Measurements from ENCODE around the gene FYB2.
A peak's percentile ranks its signal among the peaks of the same experiment; 100 is the strongest.

Gene FYB2

GRCh38 chr1:56798053-56798471, 21.1 kb downstream of the FYB2 start:
- Histone ChIP-seq H4K12ac (ENCODE audit: low read depth, low read length) (no peak overlapping the region), H3K27me3 (ENCODE audit: insufficient read depth, low read length) (no peaks in the 10 kb centered on the region), H3K27ac (ENCODE audit: low read depth, low read length) (no peak overlapping the region), H3K14ac (ENCODE audit: low read length) (no peak overlapping the region), H4K8ac (ENCODE audit: low read depth, low read length) (no peak overlapping the region), H4K91ac (ENCODE audit: low read depth, low read length) (no peak overlapping the region), H3K18ac (ENCODE audit: low read length) (no peak overlapping the region), H3K9ac (ENCODE audit: low read length) (no peak overlapping the region), H3K4me3 (ENCODE audit: low read depth, low read length) (no peak overlapping the region), H3K79me1 (ENCODE audit: low read length) (no peaks in the 10 kb centered on the region), H3K4me2 (ENCODE audit: low read length) (no peak overlapping the region), H3K4me1 (ENCODE audit: control insufficient read depth in 1 of 2, insufficient read depth in 2 of 2, low read length in 2 of 2) (no peaks in the 10 kb centered on the region), H3K36me3 (ENCODE audit: control insufficient read depth in 1 of 2, insufficient read depth in 2 of 2, low read length in 2 of 2) (no peaks in the 10 kb centered on the region), H3K23ac (ENCODE audit: low read length) (no peak overlapping the region), H2BK12ac (ENCODE audit: low read length) (no peak overlapping the region), H2BK5ac (ENCODE audit: low read depth, low read length, poor library complexity) (no peak overlapping the region), H2BK120ac (ENCODE audit: insufficient read depth, low read length, poor library complexity) (no peak overlapping the region), H3K9me3 (ENCODE audit: insufficient read depth, low read depth, low read length) (no peaks in the 10 kb centered on the region), H3K4ac (ENCODE audit: low read depth, low read length) (no peak overlapping the region), H3K79me2 (ENCODE audit: control insufficient read depth, insufficient read depth, low read length, poor library complexity) (no peaks in the 10 kb centered on the region), H2AFZ (ENCODE audit: insufficient read depth, low read length, poor library complexity) (no peak overlapping the region), H2AK5ac (ENCODE audit: low read length) (no peak overlapping the region)
- WGBS (ENCODE audit: extremely low coverage, insufficient coverage, insufficient read length) = no CpG with 5 or more reads among the region's 3 CpGs
- DNase-seq = no peak

GRCh38 chr1:56797065-56797685, 22.0 kb downstream of the FYB2 start:
- Histone ChIP-seq H4K91ac (ENCODE audit: low read depth, low read length) (no peak overlapping the region), H3K18ac (ENCODE audit: low read length) (no peak overlapping the region), H2BK120ac (ENCODE audit: insufficient read depth, low read length, poor library complexity) (no peak overlapping the region), H3K36me3 (ENCODE audit: control insufficient read depth in 1 of 2, insufficient read depth in 2 of 2, low read length in 2 of 2) (no peaks in the 10 kb centered on the region), H2BK12ac (ENCODE audit: low read length) (no peak overlapping the region), H3K4me2 (ENCODE audit: low read length) (no peak overlapping the region), H3K79me2 (ENCODE audit: control insufficient read depth, insufficient read depth, low read length, poor library complexity) (no peaks in the 10 kb centered on the region), H3K79me1 (ENCODE audit: low read length) (no peaks in the 10 kb centered on the region), H3K4me3 (ENCODE audit: low read depth, low read length) (no peak overlapping the region), H4K12ac (ENCODE audit: low read depth, low read length) (no peak overlapping the region), H3K23ac (ENCODE audit: low read length) (no peak overlapping the region), H3K9me3 (ENCODE audit: insufficient read depth, low read depth, low read length) (no peaks in the 10 kb centered on the region), H2AK5ac (ENCODE audit: low read length) (no peak overlapping the region), H3K27me3 (ENCODE audit: insufficient read depth, low read length) (no peaks in the 10 kb centered on the region), H2BK5ac (ENCODE audit: low read depth, low read length, poor library complexity) (no peak overlapping the region), H3K14ac (ENCODE audit: low read length) (no peak overlapping the region), H3K4me1 (ENCODE audit: control insufficient read depth in 1 of 2, insufficient read depth in 2 of 2, low read length in 2 of 2) (no peaks in the 10 kb centered on the region), H2AFZ (ENCODE audit: insufficient read depth, low read length, poor library complexity) (no peak overlapping the region), H3K27ac (ENCODE audit: low read depth, low read length) (no peak overlapping the region), H3K9ac (ENCODE audit: low read length) (no peak overlapping the region), H3K4ac (ENCODE audit: low read depth, low read length) (no peak overlapping the region), H4K8ac (ENCODE audit: low read depth, low read length) (no peak overlapping the region)
- no peak for DNase-seq
- no CpG with 5 or more reads among the region's 5 CpGs for WGBS (ENCODE audit: extremely low coverage, insufficient coverage, insufficient read length)

- no peak overlapping the region for H4K91ac ChIP-seq (ENCODE audit: low read depth, low read length)
- no peak overlapping the region for H2AFZ ChIP-seq (ENCODE audit: insufficient read depth, low read length, poor library complexity)
- H2BK120ac ChIP-seq (ENCODE audit: insufficient read depth, low read length, poor library complexity) = no peak overlapping the region
- no peak overlapping the region for H2BK12ac ChIP-seq (ENCODE audit: low read length)
- no peak overlapping the region for H3K14ac ChIP-seq (ENCODE audit: low read length)
- H3K4ac ChIP-seq (ENCODE audit: low read depth, low read length) = no peak overlapping the region
- H4K12ac ChIP-seq (ENCODE audit: low read depth, low read length) = no peak overlapping the region
- H3K4me2 ChIP-seq (ENCODE audit: low read length) = no peak overlapping the region
- no peak overlapping the region for H3K23ac ChIP-seq (ENCODE audit: low read length)
- no peaks in the 10 kb centered on the region for H3K36me3 ChIP-seq (ENCODE audit: control insufficient read depth in 1 of 2, insufficient read depth in 2 of 2, low read length in 2 of 2)
- no peak overlapping the region for H3K9ac ChIP-seq (ENCODE audit: low read length)
- no peaks in the 10 kb centered on the region for H3K4me1 ChIP-seq (ENCODE audit: control insufficient read depth in 1 of 2, insufficient read depth in 2 of 2, low read length in 2 of 2)
- peak in 1 of 2 donors; percentile 4 for DNase-seq
- H3K4me3 ChIP-seq (ENCODE audit: low read depth, low read length) = no peak overlapping the region
- no peak overlapping the region for H3K18ac ChIP-seq (ENCODE audit: low read length)
- no peak overlapping the region for H2BK5ac ChIP-seq (ENCODE audit: low read depth, low read length, poor library complexity)
- no peaks in the 10 kb centered on the region for H3K79me2 ChIP-seq (ENCODE audit: control insufficient read depth, insufficient read depth, low read length, poor library complexity)
- H3K9me3 ChIP-seq (ENCODE audit: insufficient read depth, low read depth, low read length) = no peaks in the 10 kb centered on the region
- no peaks in the 10 kb centered on the region for H3K79me1 ChIP-seq (ENCODE audit: low read length)
- no peaks in the 10 kb centered on the region for H3K27me3 ChIP-seq (ENCODE audit: insufficient read depth, low read length)
- no peak overlapping the region for H2AK5ac ChIP-seq (ENCODE audit: low read length)
- H4K8ac ChIP-seq (ENCODE audit: low read depth, low read length) = no peak overlapping the region
- WGBS (ENCODE audit: extremely low coverage, insufficient coverage, insufficient read length) = no CpG with 5 or more reads among the region's 4 CpGs
- H3K27ac ChIP-seq (ENCODE audit: low read depth, low read length) = no peak overlapping the region
Measured at GRCh38 chr1:56795870-56796269, 23.3 kb downstream of the FYB2 start.

GRCh38 chr1:56790036-56790435, 29.2 kb downstream of the FYB2 start:
- Histone ChIP-seq H2BK5ac (ENCODE audit: low read depth, low read length, poor library complexity) (no peak overlapping the region), H3K79me1 (ENCODE audit: low read length) (no peaks in the 10 kb centered on the region), H2AFZ (ENCODE audit: insufficient read depth, low read length, poor library complexity) (no peak overlapping the region), H3K4ac (ENCODE audit: low read depth, low read length) (no peak overlapping the region), H3K9me3 (ENCODE audit: insufficient read depth, low read depth, low read length) (no peaks in the 10 kb centered on the region), H3K23ac (ENCODE audit: low read length) (no peak overlapping the region), H3K27me3 (ENCODE audit: insufficient read depth, low read length) (no peaks in the 10 kb centered on the region), H3K36me3 (ENCODE audit: control insufficient read depth in 1 of 2, insufficient read depth in 2 of 2, low read length in 2 of 2) (no peaks in the 10 kb centered on the region), H4K91ac (ENCODE audit: low read depth, low read length) (no peak overlapping the region), H4K12ac (ENCODE audit: low read depth, low read length) (no peak overlapping the region), H3K27ac (ENCODE audit: low read depth, low read length) (no peak overlapping the region), H3K4me2 (ENCODE audit: low read length) (no peak overlapping the region), H3K4me1 (ENCODE audit: control insufficient read depth in 1 of 2, insufficient read depth in 2 of 2, low read length in 2 of 2) (no peaks in the 10 kb centered on the region), H3K14ac (ENCODE audit: low read length) (no peak overlapping the region), H2BK12ac (ENCODE audit: low read length) (no peak overlapping the region), H2BK120ac (ENCODE audit: insufficient read depth, low read length, poor library complexity) (no peak overlapping the region), H3K18ac (ENCODE audit: low read length) (no peak overlapping the region), H2AK5ac (ENCODE audit: low read length) (no peak overlapping the region), H3K79me2 (ENCODE audit: control insufficient read depth, insufficient read depth, low read length, poor library complexity) (no peaks in the 10 kb centered on the region), H3K4me3 (ENCODE audit: low read depth, low read length) (no peak overlapping the region), H4K8ac (ENCODE audit: low read depth, low read length) (no peak overlapping the region), H3K9ac (ENCODE audit: low read length) (no peak overlapping the region)
- DNase-seq = no peak
- no CpG with 5 or more reads among the region's 3 CpGs for whole genome bisulfite sequencing (ENCODE audit: extremely low coverage, insufficient coverage, insufficient read length)

Measured in trophoblast cell (in vitro differentiated cells and primary cell).